ENCODE data around the gene CDH7.

The CDH7 gene, protein sequence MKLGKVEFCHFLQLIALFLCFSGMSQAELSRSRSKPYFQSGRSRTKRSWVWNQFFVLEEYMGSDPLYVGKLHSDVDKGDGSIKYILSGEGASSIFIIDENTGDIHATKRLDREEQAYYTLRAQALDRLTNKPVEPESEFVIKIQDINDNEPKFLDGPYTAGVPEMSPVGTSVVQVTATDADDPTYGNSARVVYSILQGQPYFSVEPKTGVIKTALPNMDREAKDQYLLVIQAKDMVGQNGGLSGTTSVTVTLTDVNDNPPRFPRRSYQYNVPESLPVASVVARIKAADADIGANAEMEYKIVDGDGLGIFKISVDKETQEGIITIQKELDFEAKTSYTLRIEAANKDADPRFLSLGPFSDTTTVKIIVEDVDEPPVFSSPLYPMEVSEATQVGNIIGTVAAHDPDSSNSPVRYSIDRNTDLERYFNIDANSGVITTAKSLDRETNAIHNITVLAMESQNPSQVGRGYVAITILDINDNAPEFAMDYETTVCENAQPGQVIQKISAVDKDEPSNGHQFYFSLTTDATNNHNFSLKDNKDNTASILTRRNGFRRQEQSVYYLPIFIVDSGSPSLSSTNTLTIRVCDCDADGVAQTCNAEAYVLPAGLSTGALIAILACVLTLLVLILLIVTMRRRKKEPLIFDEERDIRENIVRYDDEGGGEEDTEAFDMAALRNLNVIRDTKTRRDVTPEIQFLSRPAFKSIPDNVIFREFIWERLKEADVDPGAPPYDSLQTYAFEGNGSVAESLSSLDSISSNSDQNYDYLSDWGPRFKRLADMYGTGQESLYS

DNA sequence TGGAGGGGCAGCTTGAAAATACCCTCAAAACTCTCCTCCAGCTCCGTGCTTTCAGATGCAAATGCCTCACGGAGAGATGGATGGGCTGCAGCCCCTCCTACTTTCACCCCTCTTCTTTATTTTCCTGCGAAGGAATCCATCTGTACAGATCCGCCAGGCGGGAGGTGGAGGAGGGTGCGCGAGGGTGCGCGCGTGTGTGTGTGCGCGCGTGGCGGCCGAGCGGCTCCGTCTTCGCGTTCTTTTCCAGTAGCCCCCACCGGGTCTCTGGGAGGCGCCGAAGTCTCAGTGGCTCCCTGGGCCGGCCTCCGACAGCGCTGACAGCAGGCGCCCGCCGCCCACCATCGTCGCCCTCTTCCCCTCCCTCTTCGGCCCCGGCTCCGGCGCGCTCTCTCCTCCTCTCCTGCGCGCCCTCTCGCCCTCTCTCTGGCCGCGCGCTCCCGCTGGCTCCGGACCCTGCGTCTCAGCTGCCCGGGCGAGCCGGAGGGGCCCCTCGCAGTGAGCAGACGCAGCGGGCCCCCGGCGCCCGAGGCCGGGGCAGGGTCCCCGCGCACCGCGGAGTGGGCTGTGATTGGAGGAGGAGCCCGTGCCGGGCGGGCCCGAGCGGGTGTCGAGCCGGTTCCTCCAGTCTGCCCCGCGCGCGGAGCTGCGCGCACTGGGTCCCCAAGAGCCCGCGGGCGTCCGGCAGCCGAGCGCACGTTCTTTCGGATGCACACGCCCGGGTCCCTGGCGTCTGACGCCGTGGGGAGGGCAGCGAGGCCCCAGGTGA, at the start of gene CDH7:
Gene CDH7 (plus strand): TSS at position 624 of the 766 bp plus-strand sequence. CDS start 11,831 bp downstream, outside the sequence.
- no peak for DNase-seq

DNA sequence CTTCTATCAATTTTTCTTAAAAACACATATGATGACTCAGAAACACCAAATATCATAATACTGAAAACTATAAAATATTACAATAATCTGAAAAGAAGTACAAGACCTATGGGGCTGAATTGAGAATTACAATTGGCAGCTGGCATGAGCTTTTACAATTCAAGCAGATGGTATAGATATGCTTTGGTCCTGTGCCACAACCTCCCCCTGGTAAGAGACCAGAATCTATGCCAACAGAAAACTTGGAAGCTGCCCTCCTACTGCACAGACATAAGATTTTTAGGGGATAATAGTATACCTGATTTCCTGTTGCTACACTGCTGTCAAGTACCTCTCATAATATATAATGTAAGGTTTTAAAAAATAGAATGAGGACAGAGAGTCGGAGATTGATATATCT, 46.8 kb upstream of the CDH7 start:
- DNase-seq: no peak

DNA sequence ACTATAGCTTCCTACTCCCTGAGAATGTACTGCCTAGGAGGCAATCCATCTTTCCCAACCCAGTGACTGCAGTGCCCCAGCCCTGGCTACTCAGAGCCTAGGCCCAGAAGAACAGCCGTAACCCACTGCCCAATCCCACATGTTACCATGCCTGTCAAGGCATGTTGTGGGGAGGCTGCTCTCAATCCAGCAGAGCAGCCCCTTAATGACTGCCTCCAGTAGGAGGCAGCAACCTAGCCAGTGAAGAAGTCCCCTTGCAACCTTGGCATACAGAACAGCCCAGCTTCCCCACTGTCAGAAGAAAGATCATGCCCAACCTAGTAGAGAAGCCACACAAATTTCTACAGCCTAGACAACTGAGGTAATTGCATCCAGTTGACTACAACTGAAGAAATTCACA, 44.2 kb upstream of the CDH7 start:
- DNase-seq: no peak

DNA sequence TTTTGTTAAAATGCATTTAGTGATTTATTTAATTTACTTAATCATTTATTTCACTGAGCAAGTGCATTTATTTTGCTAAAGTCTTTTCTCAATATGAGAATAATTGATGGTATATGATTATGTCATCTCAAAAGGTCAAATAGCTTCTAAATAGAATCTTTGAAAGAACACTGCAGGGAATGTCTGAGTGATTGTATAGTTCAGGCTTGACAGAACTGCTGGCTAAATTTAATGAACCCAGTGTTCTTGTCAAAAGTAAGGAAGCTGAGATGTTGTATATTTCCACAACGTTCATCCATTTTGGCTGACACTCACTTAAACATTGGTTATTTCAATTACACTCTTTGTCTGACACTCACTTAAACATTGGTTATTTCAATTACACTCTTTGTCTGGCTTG, 39.3 kb upstream of the CDH7 start:
- no peak for DNase-seq

DNA sequence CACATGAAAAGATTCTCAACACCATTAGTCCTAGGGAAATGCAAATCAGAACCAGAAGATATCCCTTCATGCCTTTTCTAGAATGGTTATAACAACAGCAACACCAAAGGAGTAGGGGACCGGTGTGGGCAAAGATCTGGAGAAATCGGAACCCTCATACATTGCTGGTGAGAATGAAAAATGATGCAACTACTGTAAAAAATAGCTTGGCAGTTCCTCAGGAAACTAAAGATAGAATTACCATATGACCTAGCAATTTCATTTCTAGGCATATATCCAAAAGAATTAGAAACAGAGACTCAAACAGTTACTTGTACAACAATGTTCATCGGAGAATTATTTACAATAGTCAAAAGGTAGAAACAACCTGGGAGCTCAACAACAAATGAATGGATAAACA, 29.2 kb upstream of the CDH7 start:
- no peak for DNase-seq

DNA sequence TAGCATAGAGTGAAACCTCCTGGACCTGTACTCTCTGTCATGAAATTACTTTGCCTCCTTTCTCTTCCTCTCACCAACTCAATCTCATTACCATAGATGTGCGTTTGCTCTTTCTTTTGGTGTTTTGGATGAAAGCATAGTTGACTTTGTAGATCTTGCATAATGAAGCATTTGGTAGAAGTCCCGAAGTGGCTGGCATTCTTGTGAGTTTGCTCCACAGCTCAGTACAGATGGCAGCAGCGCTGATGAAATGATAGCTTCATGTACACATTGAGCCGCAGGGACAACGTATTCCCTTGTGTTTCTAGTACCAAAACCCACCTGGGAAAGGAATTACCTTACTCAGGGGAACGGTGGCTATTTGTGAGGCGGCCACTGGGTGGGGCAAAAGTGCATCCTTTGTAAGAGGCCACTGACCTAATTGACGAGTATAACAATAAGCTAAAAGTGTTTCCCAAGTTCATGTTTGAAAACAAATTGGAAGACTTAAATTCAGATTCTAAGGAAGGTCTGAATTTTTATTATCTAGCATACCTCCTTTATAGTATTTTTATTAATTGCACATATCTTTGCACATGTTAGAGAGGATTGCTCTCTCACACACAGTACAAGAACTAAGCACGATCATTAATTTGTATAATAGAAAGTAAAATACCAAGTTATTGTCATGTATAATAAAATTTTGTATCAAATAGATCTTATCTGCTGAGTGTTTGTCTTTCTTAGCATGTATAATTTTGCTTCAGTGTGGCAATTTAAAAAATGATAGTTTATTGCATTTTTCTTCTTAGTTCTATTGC, 25.4 kb upstream of the CDH7 start:
- DNase-seq: no peak

DNA sequence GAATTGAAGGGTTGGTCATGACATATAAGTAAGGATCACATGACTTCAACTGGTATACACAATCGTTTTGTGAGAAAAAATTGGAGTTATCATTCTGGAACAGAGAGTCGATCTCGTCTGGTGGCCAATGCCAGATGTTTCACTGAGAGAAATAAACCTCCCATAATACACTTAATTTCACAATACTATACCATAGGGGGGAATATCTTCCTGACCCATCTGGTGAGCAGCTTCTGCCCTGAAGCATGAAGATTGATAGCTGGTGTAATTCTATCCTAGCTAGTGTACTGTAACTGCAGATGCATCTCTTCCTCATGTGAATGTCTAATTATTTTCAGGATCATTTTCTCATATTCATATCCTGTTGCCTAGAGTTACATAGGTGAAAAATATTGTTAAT, 15.7 kb upstream of the CDH7 start:
- no peak for DNase-seq

DNA sequence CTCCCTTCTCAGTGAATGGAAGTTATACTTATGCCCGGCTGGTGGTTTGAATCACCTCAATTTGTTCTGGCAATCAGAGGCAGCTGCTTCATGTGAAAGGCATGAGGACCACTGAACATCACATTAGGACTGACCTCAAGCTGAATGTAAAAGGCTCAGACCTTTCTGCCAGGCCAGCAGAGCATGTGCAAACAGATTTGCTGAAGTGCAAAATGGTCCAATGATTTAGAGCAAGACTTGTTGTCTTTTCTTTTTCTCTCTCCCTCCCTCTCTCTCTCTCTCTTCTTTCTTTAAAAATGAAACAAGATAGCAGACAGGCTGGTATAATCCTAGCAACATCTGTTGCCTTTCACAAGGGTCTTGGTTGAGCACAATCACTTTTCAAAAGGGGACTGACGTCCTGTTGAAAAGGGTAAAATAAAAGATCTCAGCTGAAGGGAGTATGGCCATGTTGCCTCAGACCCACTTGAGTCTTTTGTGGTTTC, 13.3 kb upstream of the CDH7 start:
- DNase-seq: no peak

DNA sequence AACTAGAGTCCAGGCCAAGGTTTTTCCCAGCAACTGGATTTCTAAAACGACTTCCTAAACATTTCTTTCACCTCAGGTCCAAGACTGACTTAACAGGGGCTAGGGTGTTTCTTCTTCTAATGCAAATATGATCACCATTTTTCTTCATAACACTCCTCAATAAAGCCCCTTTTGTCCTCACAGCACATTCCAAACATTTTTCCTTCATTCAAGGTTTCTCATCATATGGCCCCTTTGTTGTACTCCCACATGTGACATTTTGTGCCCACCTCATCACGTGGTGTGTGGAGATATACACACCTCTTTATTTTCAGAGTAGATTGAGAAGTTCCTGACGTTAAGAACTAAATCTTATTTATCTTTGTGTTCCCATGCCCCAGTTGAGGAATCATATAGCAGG, 3.9 kb upstream of the CDH7 start:
- DNase-seq: no peak

DNA sequence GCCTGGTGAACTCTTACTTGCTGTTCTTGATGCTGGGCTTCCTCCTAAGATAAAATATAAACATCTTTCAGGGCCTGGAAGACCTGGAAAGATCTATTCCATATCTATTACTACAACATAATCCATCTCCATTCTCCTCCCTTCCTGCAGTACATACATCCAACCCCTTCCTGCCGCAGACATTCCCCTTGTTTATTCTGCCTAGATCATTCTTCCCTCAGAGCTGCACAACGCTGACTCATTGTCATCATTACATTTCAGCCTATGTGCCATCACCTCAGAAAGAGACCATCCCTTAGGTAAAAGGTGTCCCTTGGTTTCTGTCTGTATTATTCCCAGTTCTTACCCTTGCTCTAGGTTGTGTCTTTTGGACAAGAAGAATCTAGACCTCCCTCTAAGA, 2.5 kb upstream of the CDH7 start:
- DNase-seq: no peak

DNA sequence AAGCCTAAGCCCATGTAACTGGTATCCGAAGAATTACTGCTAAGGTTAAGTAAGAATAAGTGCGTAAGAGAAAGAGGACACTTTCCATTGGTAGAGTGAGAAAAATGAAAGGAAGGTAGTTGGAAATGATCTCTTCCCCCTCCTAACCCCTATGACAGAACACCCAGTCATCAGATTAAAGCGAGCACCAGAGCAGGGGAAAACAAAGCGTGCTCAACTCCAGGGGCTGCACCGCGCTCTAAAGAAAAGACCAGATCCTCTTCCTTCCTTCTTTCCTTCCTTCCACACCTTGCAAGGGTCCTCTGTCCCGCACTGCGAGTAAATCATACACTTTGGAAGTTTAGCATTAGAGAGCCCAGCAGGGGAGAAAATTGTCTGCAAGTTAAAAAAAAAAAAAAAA, 971 bp upstream of the CDH7 start:
- no peak for DNase-seq

DNA sequence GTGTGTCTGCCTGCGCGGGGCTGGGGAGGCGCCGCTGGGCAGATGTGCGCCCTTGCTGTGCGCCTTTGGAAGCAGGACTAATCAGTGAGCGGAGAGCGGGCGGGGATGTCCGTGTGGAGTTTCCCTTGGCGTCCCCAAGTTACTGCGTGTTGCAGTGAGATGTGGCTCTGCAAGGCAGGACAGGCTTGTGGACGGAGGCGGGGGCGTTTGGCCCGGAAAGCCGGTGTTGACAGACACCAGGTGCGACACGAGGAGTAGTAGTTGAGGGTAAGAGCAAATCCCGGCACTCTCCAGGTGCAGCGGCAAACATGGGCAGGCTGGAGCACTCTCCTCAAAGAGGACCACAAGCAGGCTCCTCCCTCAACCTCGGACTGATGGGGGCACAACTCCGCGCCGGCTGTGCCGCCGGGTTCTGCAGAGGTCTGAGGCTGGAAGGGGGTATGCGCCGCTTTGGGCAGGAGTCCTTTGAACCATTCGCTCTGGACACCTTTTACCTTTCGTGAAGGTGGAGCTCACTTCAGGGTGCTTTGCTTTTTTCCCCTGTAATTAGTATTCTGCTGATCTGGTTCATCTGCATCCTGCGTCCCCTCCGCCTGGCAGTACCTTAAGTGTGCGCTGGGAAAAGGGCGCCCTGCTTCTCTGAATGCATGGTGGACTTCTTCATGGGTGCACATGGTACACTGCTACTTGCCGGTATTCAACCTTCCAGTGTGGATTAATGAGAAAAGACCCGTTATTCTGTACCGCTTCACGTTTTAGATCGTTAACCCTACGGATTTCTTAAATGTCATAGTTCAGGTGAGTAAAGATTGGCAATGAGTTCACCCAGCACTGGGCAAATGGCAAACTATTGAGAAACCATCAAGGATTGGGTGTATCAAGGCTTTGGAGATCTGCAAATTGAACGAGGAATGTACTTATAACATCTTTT, 608 bp downstream of the CDH7 start:
- DNase-seq: no peak

DNA sequence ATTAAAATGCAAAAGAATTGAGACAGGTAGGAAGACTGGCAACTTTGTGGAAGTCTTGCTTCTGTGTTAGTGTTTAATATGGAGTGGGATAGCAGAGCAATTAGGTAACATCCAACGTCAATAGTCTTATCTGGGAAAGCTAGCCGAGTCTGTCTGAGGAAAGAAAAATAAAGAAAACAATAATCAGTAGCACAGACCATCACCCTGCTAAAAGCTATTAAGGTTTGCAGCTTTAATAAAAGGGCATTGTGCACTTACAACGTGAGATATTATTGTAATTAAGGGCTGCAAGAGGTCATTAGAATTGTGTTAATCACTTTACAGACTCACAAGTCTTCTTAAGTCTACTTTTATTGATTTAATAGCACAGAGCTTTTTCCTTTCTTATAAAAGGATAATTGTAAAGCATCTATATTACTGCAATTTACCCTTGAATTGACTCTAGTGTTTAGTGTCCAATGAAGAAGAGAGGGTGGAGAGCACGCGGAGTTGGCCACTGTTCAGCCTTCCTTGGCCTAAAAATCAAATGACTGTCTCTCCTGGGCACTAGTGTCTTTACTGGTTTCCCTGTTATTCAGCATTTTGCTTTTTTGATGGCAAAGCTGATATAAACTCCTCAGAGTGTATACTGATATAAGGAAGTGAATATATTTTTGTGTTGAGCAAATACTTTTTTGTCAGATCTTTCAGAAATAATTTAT, 2.0 kb downstream of the CDH7 start:
- no peak for DNase-seq

DNA sequence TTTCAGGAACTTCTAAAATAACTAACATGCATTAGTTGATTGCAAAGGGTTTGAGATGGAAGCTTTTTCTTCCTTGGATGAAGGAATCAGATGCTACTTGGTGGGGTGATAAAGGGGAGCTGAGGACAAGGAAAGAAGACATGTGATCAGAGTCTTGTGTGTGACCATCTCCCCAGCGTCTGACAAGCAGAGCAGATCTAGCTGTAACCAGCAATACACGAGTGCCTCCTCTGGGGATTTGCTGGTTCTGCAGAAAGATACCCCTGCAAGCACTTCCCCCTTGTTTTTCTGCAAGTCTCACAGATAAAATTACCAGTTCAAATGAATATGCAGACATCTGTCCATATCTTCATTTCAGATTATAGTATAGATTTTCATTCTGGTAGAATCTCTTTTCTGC, 2.7 kb downstream of the CDH7 start:
- no peak for DNase-seq

DNA sequence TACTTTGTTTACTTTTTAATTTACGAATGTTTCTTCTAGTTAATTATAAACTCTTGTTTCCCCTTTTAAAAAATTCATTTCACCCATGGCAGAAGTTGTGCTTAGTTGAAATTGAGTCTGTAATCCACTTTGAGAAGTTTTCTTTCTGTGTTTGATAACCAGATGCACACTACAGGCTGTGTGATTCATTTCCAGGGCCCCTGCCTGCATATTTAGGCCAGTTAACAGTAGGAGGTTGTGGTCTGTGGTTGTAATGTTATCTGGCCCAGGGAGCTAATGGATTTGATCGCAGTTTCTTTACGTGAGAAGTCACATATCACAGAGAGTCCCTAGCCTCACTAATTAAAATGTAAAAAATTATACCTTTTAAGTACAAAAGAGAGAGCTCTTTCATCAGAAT, 3.3 kb downstream of the CDH7 start:
- no peak for DNase-seq

DNA sequence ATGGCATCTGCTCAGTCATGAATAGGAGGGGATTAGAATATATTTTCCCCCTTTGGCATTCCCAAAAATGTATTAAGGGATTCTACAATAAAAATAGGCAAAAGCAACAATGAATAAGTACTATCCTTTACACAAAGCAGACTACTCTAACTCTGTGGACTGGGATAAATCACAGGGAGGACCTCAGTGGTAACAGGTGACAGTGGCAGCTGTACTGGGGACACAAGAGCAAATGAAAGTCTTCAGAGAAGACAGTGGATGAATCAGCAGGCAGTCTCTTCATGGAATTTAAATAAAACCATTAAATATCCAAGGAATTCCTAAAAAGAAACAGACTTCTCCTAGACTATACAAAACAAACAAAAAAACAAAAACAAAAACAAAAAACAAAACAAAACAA, 4.8 kb downstream of the CDH7 start:
- DNase-seq: no peak

DNA sequence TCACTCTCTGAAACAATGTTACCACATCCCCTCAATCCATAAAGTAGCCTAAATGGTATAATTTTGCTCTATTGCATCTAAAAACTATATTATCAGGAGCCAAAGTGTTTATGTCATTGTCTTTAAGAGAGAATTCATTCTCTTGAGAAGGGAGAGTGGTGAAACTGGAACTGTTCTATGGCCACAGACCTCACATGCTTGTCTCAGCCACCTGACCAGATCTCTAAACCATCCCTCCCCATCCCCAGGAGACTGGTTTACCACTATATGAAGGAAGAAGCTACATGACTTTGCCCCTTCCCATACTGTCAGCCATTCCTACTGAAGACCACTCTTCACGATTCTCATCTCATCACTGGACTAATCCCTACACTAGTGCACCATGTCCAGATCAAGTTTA, 9.6 kb downstream of the CDH7 start:
- no peak for DNase-seq

DNA sequence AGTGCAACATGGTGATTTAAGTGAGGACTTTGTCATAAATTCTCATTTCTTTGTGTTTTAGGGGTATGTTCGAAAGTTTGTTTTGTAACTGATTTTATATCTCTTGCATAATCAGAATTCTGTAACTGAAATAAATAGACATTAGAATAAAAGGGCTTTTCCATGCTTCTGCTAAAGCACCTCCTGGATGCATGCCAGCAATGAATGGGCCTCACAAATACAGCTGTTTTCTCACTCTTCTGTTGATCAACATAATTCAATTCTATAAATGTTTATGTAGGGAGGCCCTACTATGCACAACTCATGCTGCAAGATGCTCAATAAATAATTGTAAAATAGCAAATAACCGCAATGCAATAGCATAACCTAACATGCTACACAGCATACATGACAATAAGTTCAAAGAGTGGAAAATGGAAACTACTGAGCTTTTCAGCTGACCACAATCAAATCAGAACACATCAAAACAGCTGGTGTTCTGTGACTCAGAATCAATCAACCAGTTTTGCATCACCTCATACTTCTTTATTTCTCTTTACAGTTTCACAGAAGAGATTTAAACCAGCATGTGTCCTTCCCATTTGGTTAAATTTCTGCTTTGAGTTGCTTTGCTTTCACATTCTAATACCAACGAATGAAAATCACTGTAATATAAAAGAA, 11.0 kb downstream of the CDH7 start:
- DNase-seq: no peak

DNA sequence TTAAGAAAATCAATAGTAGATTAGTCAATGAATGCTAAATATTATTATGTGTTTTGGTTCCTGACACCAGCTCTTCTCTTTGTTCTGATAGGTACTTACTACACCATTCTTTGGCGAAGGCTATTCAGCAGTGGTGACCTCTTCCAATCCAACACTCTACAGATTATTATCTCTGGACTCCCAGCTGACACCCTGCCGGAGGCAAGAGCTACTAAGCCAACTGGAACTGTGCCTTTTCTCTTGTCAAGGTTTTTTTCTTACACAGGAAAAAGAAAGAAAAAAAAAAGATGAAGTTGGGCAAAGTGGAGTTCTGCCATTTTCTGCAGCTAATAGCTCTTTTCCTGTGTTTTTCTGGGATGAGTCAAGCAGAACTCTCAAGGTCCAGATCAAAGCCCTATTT, 11.7 kb downstream of the CDH7 start:
- DNase-seq: no peak

DNA sequence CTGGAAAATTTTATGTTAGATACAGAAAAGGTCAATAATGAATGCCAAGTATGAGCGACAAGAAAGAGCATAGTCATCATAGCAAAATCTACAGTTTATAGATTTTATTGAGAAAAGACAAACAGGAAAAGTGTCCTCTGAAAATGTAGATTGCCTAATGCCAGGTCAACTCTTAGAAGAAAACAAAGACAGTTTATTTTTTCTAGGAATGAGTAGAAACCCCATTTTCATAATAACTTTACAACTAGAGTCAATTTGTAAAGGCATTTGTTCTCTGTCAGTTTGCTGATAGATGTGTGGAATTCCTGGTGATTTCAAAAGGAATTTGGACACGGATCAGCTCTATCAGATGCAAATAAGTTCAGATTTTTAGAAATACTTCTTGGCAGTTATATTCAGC, 16.6 kb downstream of the CDH7 start:
- no peak for DNase-seq

Measured in activated CD4-positive, alpha-beta T cell treated with anti-CD3 and anti-CD28 coated beads, Interleukin-2, amount 50 U/mL, for 48 hours (primary cell).